Kidney (tissue), 14 donors: Measurements from ENCODE around the gene DNAH11. TPM values are rescaled to one million over a fixed set of nuclear protein-coding genes. Genes with fewer than 3 reads are reported as not detected.

Source experiments
- DNase-seq, 5 donors: peaks; one replicate each; pipeline ENCODE4 v3.0.0-alpha.2; 2013 to 2020
- FAIRE-seq: peaks from 2 replicates; lab custom pipeline; 2012; peaks lifted over from hg19 to GRCh38; lab: Jason Lieb, UNC
- H3K27ac ChIP-seq, 2 donors: one replicate each; pipeline ENCODE4 v1.7.0; 2013; ENCODE audit warnings: low read depth in 2 of 2, low read length in 2 of 2, inconsistent platforms in 1 of 2
- H3K27me3 ChIP-seq: one replicate; pipeline ENCODE4 v1.7.1; 2013; ENCODE audit warnings: low read length, inconsistent platforms; ENCODE audit not compliant: control insufficient read depth, insufficient read depth
- H3K36me3 ChIP-seq, 3 donors: one replicate each; pipeline versions ENCODE4 v1.7.0 to v1.7.1; 2013; ENCODE audit warnings: low read length in 3 of 3, control low read depth in 1 of 3, inconsistent platforms in 1 of 3; ENCODE audit not compliant: insufficient read depth in 3 of 3, control insufficient read depth in 2 of 3
- H3K4me1 ChIP-seq, 3 donors: one replicate each; pipeline versions ENCODE4 v1.7.0 to v1.7.1; 2013; ENCODE audit warnings: low read length in 3 of 3, inconsistent platforms in 1 of 3, low read depth in 1 of 3; ENCODE audit not compliant: control insufficient read depth in 2 of 3, insufficient read depth in 2 of 3
- H3K4me3 ChIP-seq, 3 donors: one replicate each; pipeline versions ENCODE4 v1.7.0 to v1.8.1; 2013; ENCODE audit warnings: low read length in 3 of 3, control low read depth in 1 of 3, inconsistent platforms in 1 of 3
- H3K9ac ChIP-seq, 3 donors: one replicate each; pipeline versions ENCODE4 v1.7.0 to v1.7.1; 2013; ENCODE audit warnings: low read length in 3 of 3, control low read depth in 1 of 3, inconsistent platforms in 1 of 3
- H3K9me3 ChIP-seq, 3 donors: one replicate each; pipeline versions ENCODE4 v1.7.0 to v1.7.1; 2013; ENCODE audit warnings: low read length in 3 of 3, control low read depth in 1 of 3, inconsistent platforms in 1 of 3; ENCODE audit not compliant: control insufficient read depth in 2 of 3, insufficient read depth in 1 of 3
- intact Hi-C: fragments of 100-400 bp; cut with DNase I; formaldehyde crosslinking; loops from one replicate; pipeline ENCODE4 v1.11.1; 2022
- polyA plus RNA-seq: library from polyadenylated mRNA; stranded (reverse); fragments of 350-450 nt; fragmentation: Illumina TruSeq; extraction: RNeasy Lipid Tissue Mini Kit (QIAGEN cat#74804); gene quantifications from one replicate; pipeline ENCODE4 v1.2.3, GENCODE V29; 2014; ENCODE audit warnings: low read depth, low replicate concordance; ENCODE audit not compliant: insufficient read depth
- total RNA-seq: library from RNA; stranded (reverse); fragmentation: NEBNext Ultra II Directional; extraction: Animal tissue kit (Norgen Biotek cat#: 25700); gene quantifications from one replicate; pipeline ENCODE4 v1.2.1, GENCODE V29; 2021
- TF ChIP-seq, protein P1 (sequence below): IDR thresholded peaks from 3 replicates; pipeline ENCODE4 v1.5.1; 2012; ENCODE audit warnings: mild to moderate bottlenecking, moderate library complexity, borderline replicate concordance; ENCODE audit not compliant: insufficient read depth; ENCODE audit errors: extremely low read depth
- donor health status: control.
- donor health status: control.
- donor health status: control.
- donor health status: control.
- donor health status: control.
- donor health status: DM: yes; HTN: yes; CAD: no.
- donor health status: Normal renal cell carcinoma (clear cell type).

The DNAH11 gene
- total and polyA plus RNA-seq, 2 donors from 2014 or later = 0.58 to 2.3 TPM

- TF ChIP-seq, protein P1, sequence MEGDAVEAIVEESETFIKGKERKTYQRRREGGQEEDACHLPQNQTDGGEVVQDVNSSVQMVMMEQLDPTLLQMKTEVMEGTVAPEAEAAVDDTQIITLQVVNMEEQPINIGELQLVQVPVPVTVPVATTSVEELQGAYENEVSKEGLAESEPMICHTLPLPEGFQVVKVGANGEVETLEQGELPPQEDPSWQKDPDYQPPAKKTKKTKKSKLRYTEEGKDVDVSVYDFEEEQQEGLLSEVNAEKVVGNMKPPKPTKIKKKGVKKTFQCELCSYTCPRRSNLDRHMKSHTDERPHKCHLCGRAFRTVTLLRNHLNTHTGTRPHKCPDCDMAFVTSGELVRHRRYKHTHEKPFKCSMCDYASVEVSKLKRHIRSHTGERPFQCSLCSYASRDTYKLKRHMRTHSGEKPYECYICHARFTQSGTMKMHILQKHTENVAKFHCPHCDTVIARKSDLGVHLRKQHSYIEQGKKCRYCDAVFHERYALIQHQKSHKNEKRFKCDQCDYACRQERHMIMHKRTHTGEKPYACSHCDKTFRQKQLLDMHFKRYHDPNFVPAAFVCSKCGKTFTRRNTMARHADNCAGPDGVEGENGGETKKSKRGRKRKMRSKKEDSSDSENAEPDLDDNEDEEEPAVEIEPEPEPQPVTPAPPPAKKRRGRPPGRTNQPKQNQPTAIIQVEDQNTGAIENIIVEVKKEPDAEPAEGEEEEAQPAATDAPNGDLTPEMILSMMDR = no peak
- H3K27me3 ChIP-seq = no peaks in the 10 kb centered on the region
- no peak overlapping the region for H3K27ac ChIP-seq
- H3K9ac ChIP-seq = no peak overlapping the region
- H3K36me3 ChIP-seq = no peaks in the 10 kb centered on the region
- no peaks in the 10 kb centered on the region for H3K4me1 ChIP-seq
- H3K4me3 ChIP-seq = no peak overlapping the region
- intact Hi-C loops = no loop called here
- no peaks in the 10 kb centered on the region for H3K9me3 ChIP-seq
- FAIRE-seq = no peak
- DNase-seq = no peak
These were observed 163.3 kb downstream of the DNAH11 start for GRCh38 chr7:21706131-21706530.

- FAIRE-seq (no peak), DNase-seq (no peak)
- TF ChIP-seq, protein P1 = no peak
These were observed 164.7 kb downstream of the DNAH11 start for GRCh38 chr7:21707566-21707965.

GRCh38 chr7:21708096-21708495 lies 165.3 kb downstream of the DNAH11 start:
- H3K4me1 ChIP-seq = no peaks in the 10 kb centered on the region
- no peaks in the 10 kb centered on the region for H3K27me3 ChIP-seq
- TF ChIP-seq, protein P1 = no peak
- H3K4me3 ChIP-seq = no peak overlapping the region
- no peaks in the 10 kb centered on the region for H3K36me3 ChIP-seq
- H3K9ac ChIP-seq = no peak overlapping the region
- DNase-seq (no peak), FAIRE-seq (no peak)
- no peaks in the 10 kb centered on the region for H3K9me3 ChIP-seq
- H3K27ac ChIP-seq = no peak overlapping the region
- intact Hi-C loops = no loop called here

More at GRCh38 chr7:21707566-21707965, 164.7 kb downstream of the DNAH11 start:
- Histone ChIP-seq H3K9ac (no peak overlapping the region), H3K36me3 (no peaks in the 10 kb centered on the region), H3K9me3 (no peaks in the 10 kb centered on the region), H3K27ac (no peak overlapping the region), H3K4me3 (no peak overlapping the region), H3K27me3 (no peaks in the 10 kb centered on the region), H3K4me1 (no peaks in the 10 kb centered on the region)
- intact Hi-C loops = no loop called here

GRCh38 chr7:21717323-21717722 lies 174.5 kb downstream of the DNAH11 start:
- TF ChIP-seq, protein P1 = no peak

More at GRCh38 chr7:21717323-21717722, 174.5 kb downstream of the DNAH11 start:
- H3K27ac ChIP-seq = no peak overlapping the region
- intact Hi-C loops = no loop called here
- no peaks in the 10 kb centered on the region for H3K36me3 ChIP-seq
- FAIRE-seq (no peak), DNase-seq (no peak)
- H3K4me3 ChIP-seq = no peak overlapping the region
- H3K27me3 ChIP-seq = no peaks in the 10 kb centered on the region
- H3K4me1 ChIP-seq = no peaks in the 10 kb centered on the region
- no peaks in the 10 kb centered on the region for H3K9me3 ChIP-seq
- H3K9ac ChIP-seq = no peak overlapping the region
